WTC11 (cell line): Measurements from ENCODE around the gene ARIH2. TPM values are rescaled to one million over a fixed set of nuclear protein-coding genes. Genes with fewer than 3 reads are reported as not detected.

Experiments used
- ATAC-seq: fragments of 200-7000 bp; cut with Tn5 transposase; 2 replicates; pipeline ENCODE4 v1.10.0; 2021; ENCODE audit warnings: mild to moderate bottlenecking, moderate library complexity
- CTCF ChIA-PET: fragments of 300-600 bp; sonication (Branson Sonifier 250); formaldehyde crosslinking; loops from one replicate; lab custom pipeline; 2021; ENCODE audit warnings: antibody characterized with exemption; lab: Charles Lee
- POLR2A ChIA-PET: fragments of 350-600 bp; sonication (Branson Sonifier 250); formaldehyde crosslinking; loops from one replicate; lab custom pipeline; 2021; ENCODE audit warnings: antibody characterized with exemption; lab: Charles Lee
- DNase-seq: peaks from one replicate; pipeline ENCODE4 v3.0.0; 2021; ENCODE audit warnings: low spot score
- H3K27ac Mint-ChIP-seq: 2 replicates; pipeline ENCODE4 v1.8.0; 2021; ENCODE audit warnings: mixed read lengths
- H3K27me3 Mint-ChIP-seq: 2 replicates; pipeline ENCODE4 v1.8.0; 2021; ENCODE audit warnings: low read depth, mild to moderate bottlenecking, moderate library complexity, mixed read lengths
- H3K36me3 Mint-ChIP-seq: 2 replicates; pipeline ENCODE4 v1.8.0; 2021; ENCODE audit warnings: mixed read lengths
- H3K4me1 Mint-ChIP-seq: 2 replicates; pipeline ENCODE4 v1.8.0; 2022; ENCODE audit warnings: mixed read lengths
- H3K4me3 Mint-ChIP-seq: 2 replicates; pipeline ENCODE4 v1.8.0; 2021; ENCODE audit warnings: mild to moderate bottlenecking, moderate library complexity, mixed read lengths
- H3K9me3 Mint-ChIP-seq: 2 replicates; pipeline ENCODE4 v1.8.0; 2021; ENCODE audit warnings: mixed read lengths
- CREB1 ChIP-seq: sonication (generic); formaldehyde crosslinking; IDR thresholded peaks from 2 replicates; pipeline ENCODE4 v1.8.0; 2023; ENCODE audit warnings: mild to moderate bottlenecking, missing genetic modification reagents
- FOXP1 ChIP-seq: sonication (generic); formaldehyde crosslinking; IDR thresholded peaks from 2 replicates; pipeline ENCODE4 v1.8.0; 2022; ENCODE audit warnings: missing genetic modification reagents, mild to moderate bottlenecking, moderate library complexity, borderline replicate concordance
- GABPB1 ChIP-seq: sonication (generic); formaldehyde crosslinking; IDR thresholded peaks from 2 replicates; pipeline ENCODE4 v1.8.1; 2023; ENCODE audit warnings: mild to moderate bottlenecking, missing genetic modification reagents
- KAT7 ChIP-seq: sonication (generic); formaldehyde crosslinking; IDR thresholded peaks from 2 replicates; pipeline ENCODE4 v1.8.1; 2023; ENCODE audit warnings: missing genetic modification reagents, mild to moderate bottlenecking, borderline replicate concordance
- NFATC4 ChIP-seq: fragments of 250-450 bp; sonication (Bioruptor Pico); IDR thresholded peaks from 2 replicates; pipeline ENCODE4 v1.9.0; 2021; ENCODE audit warnings: mild to moderate bottlenecking
- NR2C2 ChIP-seq: sonication (generic); formaldehyde crosslinking; IDR thresholded peaks from 2 replicates; pipeline ENCODE4 v1.8.0; 2022; ENCODE audit warnings: mild to moderate bottlenecking, missing genetic modification reagents
- SMAD4 ChIP-seq: sonication (generic); formaldehyde crosslinking; IDR thresholded peaks from 2 replicates; pipeline ENCODE4 v1.8.0; 2022; ENCODE audit warnings: mild to moderate bottlenecking, missing genetic modification reagents
- SOX15 ChIP-seq: fragments of 250-450 bp; sonication (Bioruptor Pico); IDR thresholded peaks from 2 replicates; pipeline ENCODE4 v1.9.0; 2021; ENCODE audit warnings: mild to moderate bottlenecking
- TP53 ChIP-seq: sonication (generic); formaldehyde crosslinking; IDR thresholded peaks from 2 replicates; pipeline ENCODE4 v1.8.1; 2023; ENCODE audit warnings: mild to moderate bottlenecking, missing genetic modification reagents
- ZNF121 ChIP-seq: sonication (generic); formaldehyde crosslinking; IDR thresholded peaks from 2 replicates; pipeline ENCODE4 v1.8.0; 2023; ENCODE audit warnings: missing genetic modification reagents
- total RNA-seq: library from RNA; stranded (reverse); gene quantifications from 3 replicates; pipeline ENCODE4 v1.2.3, GENCODE V29; 2021
- TF ChIP-seq, protein P1 (sequence below): sonication (generic); formaldehyde crosslinking; IDR thresholded peaks from 2 replicates; pipeline ENCODE4 v1.8.1; 2023; ENCODE audit warnings: mild to moderate bottlenecking, moderate library complexity, missing genetic modification reagents
- TF ChIP-seq, protein P2 (sequence below): sonication (generic); formaldehyde crosslinking; IDR thresholded peaks from 2 replicates; pipeline ENCODE4 v1.8.1; 2023; ENCODE audit warnings: mild to moderate bottlenecking, missing genetic modification reagents, borderline replicate concordance
- TF ChIP-seq, protein P3 (sequence below): fragments of 250-450 bp; sonication (Bioruptor Pico); IDR thresholded peaks from 2 replicates; pipeline ENCODE4 v1.9.0; 2021; ENCODE audit warnings: mild to moderate bottlenecking
- TF ChIP-seq, protein P4 (sequence below): fragments of 250-450 bp; sonication (Bioruptor Pico); IDR thresholded peaks from 2 replicates; pipeline ENCODE4 v1.9.0; 2021; ENCODE audit warnings: mild to moderate bottlenecking
- TF ChIP-seq, protein P5 (sequence below): fragments of 200-600 bp; IDR thresholded peaks from 2 replicates; pipeline ENCODE4 v1.8.0; 2022; ENCODE audit warnings: antibody characterized with exemption

ARIH2 gene
- total RNA-seq, 1 experiment from 2014 or later, result 134 TPM

DNA sequence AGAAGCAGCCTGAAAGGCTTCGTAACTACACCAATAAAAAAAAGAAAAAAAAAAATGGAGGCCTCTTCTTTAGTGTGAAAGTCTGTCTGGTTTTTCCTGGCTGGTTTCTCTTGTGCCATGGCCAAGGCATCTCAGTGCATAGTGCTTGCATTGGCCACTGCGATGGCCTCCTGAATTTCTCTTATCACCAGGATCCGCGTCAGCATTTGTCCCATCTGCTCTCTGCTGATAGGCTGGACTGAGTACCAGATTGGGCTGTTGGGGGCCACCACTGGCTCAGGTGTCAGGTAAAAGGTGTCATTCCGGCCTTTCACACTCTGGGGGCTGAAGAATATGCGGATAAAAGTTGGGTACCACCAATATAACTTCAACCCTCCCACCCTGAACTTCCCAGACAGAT lies 111.7 kb downstream of the ARIH2 start (continued):
- TF ChIP-seq NR2C2 (CRISPR knock-in tag) (no peak), KAT7 (no peak), SMAD4 (CRISPR knock-in tag) (no peak), CREB1 (CRISPR knock-in tag) (no peak)
- TF ChIP-seq, protein P1, sequence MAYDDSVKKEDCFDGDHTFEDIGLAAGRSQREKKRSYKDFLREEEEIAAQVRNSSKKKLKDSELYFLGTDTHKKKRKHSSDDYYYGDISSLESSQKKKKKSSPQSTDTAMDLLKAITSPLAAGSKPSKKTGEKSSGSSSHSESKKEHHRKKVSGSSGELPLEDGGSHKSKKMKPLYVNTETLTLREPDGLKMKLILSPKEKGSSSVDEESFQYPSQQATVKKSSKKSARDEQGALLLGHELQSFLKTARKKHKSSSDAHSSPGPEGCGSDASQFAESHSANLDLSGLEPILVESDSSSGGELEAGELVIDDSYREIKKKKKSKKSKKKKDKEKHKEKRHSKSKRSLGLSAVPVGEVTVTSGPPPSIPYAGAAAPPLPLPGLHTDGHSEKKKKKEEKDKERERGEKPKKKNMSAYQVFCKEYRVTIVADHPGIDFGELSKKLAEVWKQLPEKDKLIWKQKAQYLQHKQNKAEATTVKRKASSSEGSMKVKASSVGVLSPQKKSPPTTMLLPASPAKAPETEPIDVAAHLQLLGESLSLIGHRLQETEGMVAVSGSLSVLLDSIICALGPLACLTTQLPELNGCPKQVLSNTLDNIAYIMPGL (CRISPR knock-in tag), result no peak

DNA sequence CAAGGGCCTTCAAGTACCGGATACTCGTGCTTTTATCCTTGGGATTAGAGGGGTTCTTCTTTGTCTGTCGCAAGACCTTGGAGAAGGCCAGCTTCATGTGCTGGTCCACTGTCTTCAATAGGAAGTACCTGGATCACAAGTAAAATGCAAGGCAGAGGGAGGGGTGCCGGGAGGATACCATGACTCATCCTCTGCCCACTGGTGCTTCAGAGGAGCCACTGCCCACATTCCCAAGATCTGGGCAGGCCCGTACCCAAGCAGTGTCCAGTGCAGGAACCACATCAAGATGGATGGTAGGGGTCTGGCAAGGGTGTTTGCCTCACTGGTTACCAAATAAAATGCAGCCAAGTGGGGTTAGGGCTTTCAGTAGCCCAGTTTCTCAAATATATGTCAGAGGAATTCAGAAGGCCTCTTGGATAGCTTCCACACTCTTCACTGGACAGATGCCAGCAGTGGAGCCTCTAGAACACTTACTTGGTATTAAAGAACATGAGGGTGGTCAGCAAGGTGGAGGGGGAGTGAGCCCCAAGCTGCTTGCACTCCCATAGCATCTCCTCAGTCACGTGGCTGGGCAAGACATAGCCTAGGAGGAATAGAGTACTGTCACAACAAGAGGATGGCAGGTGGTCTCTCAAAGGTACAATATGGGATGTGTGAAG lies 114.1 kb downstream of the ARIH2 start:
- CTCF ChIA-PET, result no interaction called here
- H3K27ac Mint-ChIP-seq, result no peak overlapping the region

More for the DNA sequence above, 114.1 kb downstream of the ARIH2 start:
- Mint-ChIP-seq H3K4me1 (peaks cover 10% of the 10 kb centered on the region), H3K27me3 (no peaks in the 10 kb centered on the region), H3K9me3 (no peaks in the 10 kb centered on the region), H3K4me3 (no peak overlapping the region), H3K36me3 (peaks cover 44% of the 10 kb centered on the region)
- POLR2A ChIA-PET, result no interaction called here
- no peak for ATAC-seq
- TF ChIP-seq, protein P2, sequence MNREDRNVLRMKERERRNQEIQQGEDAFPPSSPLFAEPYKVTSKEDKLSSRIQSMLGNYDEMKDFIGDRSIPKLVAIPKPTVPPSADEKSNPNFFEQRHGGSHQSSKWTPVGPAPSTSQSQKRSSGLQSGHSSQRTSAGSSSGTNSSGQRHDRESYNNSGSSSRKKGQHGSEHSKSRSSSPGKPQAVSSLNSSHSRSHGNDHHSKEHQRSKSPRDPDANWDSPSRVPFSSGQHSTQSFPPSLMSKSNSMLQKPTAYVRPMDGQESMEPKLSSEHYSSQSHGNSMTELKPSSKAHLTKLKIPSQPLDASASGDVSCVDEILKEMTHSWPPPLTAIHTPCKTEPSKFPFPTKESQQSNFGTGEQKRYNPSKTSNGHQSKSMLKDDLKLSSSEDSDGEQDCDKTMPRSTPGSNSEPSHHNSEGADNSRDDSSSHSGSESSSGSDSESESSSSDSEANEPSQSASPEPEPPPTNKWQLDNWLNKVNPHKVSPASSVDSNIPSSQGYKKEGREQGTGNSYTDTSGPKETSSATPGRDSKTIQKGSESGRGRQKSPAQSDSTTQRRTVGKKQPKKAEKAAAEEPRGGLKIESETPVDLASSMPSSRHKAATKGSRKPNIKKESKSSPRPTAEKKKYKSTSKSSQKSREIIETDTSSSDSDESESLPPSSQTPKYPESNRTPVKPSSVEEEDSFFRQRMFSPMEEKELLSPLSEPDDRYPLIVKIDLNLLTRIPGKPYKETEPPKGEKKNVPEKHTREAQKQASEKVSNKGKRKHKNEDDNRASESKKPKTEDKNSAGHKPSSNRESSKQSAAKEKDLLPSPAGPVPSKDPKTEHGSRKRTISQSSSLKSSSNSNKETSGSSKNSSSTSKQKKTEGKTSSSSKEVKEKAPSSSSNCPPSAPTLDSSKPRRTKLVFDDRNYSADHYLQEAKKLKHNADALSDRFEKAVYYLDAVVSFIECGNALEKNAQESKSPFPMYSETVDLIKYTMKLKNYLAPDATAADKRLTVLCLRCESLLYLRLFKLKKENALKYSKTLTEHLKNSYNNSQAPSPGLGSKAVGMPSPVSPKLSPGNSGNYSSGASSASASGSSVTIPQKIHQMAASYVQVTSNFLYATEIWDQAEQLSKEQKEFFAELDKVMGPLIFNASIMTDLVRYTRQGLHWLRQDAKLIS, result no peak
- TF ChIP-seq TP53 (no peak), FOXP1 (CRISPR knock-in tag) (no peak), GABPB1 (CRISPR knock-in tag) (no peak), NFATC4 (CRISPR knock-in tag) (no peak), ZNF121 (no peak), SOX15 (CRISPR knock-in tag) (no peak)
- TF ChIP-seq, protein P3, sequence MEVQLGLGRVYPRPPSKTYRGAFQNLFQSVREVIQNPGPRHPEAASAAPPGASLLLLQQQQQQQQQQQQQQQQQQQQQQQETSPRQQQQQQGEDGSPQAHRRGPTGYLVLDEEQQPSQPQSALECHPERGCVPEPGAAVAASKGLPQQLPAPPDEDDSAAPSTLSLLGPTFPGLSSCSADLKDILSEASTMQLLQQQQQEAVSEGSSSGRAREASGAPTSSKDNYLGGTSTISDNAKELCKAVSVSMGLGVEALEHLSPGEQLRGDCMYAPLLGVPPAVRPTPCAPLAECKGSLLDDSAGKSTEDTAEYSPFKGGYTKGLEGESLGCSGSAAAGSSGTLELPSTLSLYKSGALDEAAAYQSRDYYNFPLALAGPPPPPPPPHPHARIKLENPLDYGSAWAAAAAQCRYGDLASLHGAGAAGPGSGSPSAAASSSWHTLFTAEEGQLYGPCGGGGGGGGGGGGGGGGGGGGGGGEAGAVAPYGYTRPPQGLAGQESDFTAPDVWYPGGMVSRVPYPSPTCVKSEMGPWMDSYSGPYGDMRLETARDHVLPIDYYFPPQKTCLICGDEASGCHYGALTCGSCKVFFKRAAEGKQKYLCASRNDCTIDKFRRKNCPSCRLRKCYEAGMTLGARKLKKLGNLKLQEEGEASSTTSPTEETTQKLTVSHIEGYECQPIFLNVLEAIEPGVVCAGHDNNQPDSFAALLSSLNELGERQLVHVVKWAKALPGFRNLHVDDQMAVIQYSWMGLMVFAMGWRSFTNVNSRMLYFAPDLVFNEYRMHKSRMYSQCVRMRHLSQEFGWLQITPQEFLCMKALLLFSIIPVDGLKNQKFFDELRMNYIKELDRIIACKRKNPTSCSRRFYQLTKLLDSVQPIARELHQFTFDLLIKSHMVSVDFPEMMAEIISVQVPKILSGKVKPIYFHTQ (CRISPR knock-in tag), result no peak
- TF ChIP-seq, protein P4, sequence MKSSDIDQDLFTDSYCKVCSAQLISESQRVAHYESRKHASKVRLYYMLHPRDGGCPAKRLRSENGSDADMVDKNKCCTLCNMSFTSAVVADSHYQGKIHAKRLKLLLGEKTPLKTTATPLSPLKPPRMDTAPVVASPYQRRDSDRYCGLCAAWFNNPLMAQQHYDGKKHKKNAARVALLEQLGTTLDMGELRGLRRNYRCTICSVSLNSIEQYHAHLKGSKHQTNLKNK (CRISPR knock-in tag), result no peak
- TF ChIP-seq, protein P5, sequence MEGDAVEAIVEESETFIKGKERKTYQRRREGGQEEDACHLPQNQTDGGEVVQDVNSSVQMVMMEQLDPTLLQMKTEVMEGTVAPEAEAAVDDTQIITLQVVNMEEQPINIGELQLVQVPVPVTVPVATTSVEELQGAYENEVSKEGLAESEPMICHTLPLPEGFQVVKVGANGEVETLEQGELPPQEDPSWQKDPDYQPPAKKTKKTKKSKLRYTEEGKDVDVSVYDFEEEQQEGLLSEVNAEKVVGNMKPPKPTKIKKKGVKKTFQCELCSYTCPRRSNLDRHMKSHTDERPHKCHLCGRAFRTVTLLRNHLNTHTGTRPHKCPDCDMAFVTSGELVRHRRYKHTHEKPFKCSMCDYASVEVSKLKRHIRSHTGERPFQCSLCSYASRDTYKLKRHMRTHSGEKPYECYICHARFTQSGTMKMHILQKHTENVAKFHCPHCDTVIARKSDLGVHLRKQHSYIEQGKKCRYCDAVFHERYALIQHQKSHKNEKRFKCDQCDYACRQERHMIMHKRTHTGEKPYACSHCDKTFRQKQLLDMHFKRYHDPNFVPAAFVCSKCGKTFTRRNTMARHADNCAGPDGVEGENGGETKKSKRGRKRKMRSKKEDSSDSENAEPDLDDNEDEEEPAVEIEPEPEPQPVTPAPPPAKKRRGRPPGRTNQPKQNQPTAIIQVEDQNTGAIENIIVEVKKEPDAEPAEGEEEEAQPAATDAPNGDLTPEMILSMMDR, result no peak
- no peak for DNase-seq
